Measurements from ENCODE around the gene CYP11A1.

DNA sequence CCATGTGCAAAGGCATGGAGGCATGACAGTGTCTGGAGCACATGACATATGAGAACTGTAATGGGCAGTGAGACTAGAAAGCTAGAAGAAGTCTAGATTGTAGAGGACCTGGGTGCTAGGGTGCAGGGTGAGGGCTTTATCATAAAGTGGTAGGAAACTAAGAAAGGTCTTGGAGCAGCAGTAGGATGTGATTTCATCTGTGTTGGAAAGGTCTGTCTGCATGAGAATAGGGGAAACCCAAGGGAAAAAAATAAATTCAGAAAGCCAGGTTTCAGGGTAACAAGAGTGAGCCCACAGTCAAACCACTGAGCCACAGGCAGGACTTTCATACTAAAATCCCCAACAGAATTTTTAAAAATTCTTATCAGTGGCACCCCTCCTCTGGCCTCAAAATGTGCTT, 76.8 kb downstream of the CYP11A1 start:
- TF ChIP-seq, protein P1, sequence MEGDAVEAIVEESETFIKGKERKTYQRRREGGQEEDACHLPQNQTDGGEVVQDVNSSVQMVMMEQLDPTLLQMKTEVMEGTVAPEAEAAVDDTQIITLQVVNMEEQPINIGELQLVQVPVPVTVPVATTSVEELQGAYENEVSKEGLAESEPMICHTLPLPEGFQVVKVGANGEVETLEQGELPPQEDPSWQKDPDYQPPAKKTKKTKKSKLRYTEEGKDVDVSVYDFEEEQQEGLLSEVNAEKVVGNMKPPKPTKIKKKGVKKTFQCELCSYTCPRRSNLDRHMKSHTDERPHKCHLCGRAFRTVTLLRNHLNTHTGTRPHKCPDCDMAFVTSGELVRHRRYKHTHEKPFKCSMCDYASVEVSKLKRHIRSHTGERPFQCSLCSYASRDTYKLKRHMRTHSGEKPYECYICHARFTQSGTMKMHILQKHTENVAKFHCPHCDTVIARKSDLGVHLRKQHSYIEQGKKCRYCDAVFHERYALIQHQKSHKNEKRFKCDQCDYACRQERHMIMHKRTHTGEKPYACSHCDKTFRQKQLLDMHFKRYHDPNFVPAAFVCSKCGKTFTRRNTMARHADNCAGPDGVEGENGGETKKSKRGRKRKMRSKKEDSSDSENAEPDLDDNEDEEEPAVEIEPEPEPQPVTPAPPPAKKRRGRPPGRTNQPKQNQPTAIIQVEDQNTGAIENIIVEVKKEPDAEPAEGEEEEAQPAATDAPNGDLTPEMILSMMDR (IDR thresholded peaks at IDR 0.05; ENCODE audit: insufficient read depth, low read depth, low read length): no peak
- TF ChIP-seq EZH2 (IDR thresholded peaks at IDR 0.05; ENCODE audit: insufficient read depth, low read length): no peak
